Activated CD8-positive, alpha-beta T cell treated with anti-CD3 and anti-CD28 coated beads, Interleukin-2, amount 10 ng/mL, durations not matched to agents 7 days and 5 days (primary cell): ENCODE data around the gene SPP1. TPM values are rescaled to one million over a fixed set of nuclear protein-coding genes. Genes with fewer than 3 reads are reported as not detected.
"Not testable (repeated sequence)": the region's sequence is repeated elsewhere in the genome, so short reads cannot be mapped to it uniquely, and the experiment has no call there.

Experiments used
- ATAC-seq: fragments of 150-1000 bp; cut with Tn5 transposase; one replicate; pipeline ENCODE4 v1.10.0; 2021; ENCODE audit warnings: moderate library complexity
- CTCF ChIA-PET: fragments of 350-600 bp; sonication (Branson Sonifier 250); formaldehyde crosslinking; loops from one replicate; lab custom pipeline; 2021; ENCODE audit warnings: antibody characterized with exemption; lab: Charles Lee
- POLR2A ChIA-PET: fragments of 350-600 bp; sonication (Branson Sonifier 250); formaldehyde crosslinking; loops from one replicate; lab custom pipeline; 2021; ENCODE audit warnings: antibody characterized with exemption; lab: Charles Lee
- DNase-seq: peaks from one replicate; pipeline ENCODE4 v3.0.0-alpha.2; 2020
- H3K27ac Mint-ChIP-seq: one replicate; pipeline ENCODE4 v1.8.0; 2021; ENCODE audit warnings: mild to moderate bottlenecking, mixed read lengths
- H3K27me3 Mint-ChIP-seq: one replicate; pipeline ENCODE4 v1.8.0; 2021; ENCODE audit warnings: low read depth, mixed read lengths
- H3K36me3 Mint-ChIP-seq: one replicate; pipeline ENCODE4 v1.8.0; 2021; ENCODE audit warnings: low read depth, mixed read lengths
- H3K4me1 Mint-ChIP-seq: one replicate; pipeline ENCODE4 v1.8.0; 2021; ENCODE audit warnings: low read depth, mixed read lengths
- H3K4me3 Mint-ChIP-seq: one replicate; pipeline ENCODE4 v1.8.0; 2021; ENCODE audit warnings: mild to moderate bottlenecking, mixed read lengths
- H3K9me3 Mint-ChIP-seq: one replicate; pipeline ENCODE4 v1.8.0; 2022; ENCODE audit warnings: mixed read lengths; ENCODE audit not compliant: insufficient read depth
- total RNA-seq, 2 experiments: library from RNA; stranded (reverse); gene quantifications; one replicate each; pipeline ENCODE4 v1.2.3, GENCODE V29; 2021

The SPP1 gene
- total RNA-seq, 2 experiments from 2014 or later = not detected

- peaks cover 30% of the 10 kb centered on the region for H3K27me3 Mint-ChIP-seq
- no peak overlapping the region for H3K4me3 Mint-ChIP-seq
- CTCF ChIA-PET = interaction anchor here (1.9 kb wide), 1 partner anchor 126 kb away, joined by 5 read pairs; no protein-coding TSS in a partner anchor
- no peak for DNase-seq
- H3K4me1 Mint-ChIP-seq = peaks cover 7% of the 10 kb centered on the region
- no peaks in the 10 kb centered on the region for H3K9me3 Mint-ChIP-seq
- ATAC-seq = no peak
- H3K27ac Mint-ChIP-seq = no peak overlapping the region
- H3K36me3 Mint-ChIP-seq = no peaks in the 10 kb centered on the region
- POLR2A ChIA-PET = no interaction called here
Observed at GRCh38 chr4:87978681-87979080, 3.2 kb downstream of the SPP1 start.

GRCh38 chr4:87979810-87980209 lies 4.3 kb downstream of the SPP1 start:
- H3K36me3 Mint-ChIP-seq = no peaks in the 10 kb centered on the region
- H3K27me3 Mint-ChIP-seq = peaks cover 35% of the 10 kb centered on the region
- H3K9me3 Mint-ChIP-seq = no peaks in the 10 kb centered on the region
- no peak for ATAC-seq
- CTCF ChIA-PET = interaction anchor here (1.9 kb wide), 1 partner anchor 127 kb away, joined by 5 read pairs; no protein-coding TSS in a partner anchor
- H3K4me3 Mint-ChIP-seq = no peak overlapping the region
- H3K27ac Mint-ChIP-seq = no peak overlapping the region
- DNase-seq = no peak
- POLR2A ChIA-PET = no interaction called here
- H3K4me1 Mint-ChIP-seq = peaks cover 7% of the 10 kb centered on the region

DNA sequence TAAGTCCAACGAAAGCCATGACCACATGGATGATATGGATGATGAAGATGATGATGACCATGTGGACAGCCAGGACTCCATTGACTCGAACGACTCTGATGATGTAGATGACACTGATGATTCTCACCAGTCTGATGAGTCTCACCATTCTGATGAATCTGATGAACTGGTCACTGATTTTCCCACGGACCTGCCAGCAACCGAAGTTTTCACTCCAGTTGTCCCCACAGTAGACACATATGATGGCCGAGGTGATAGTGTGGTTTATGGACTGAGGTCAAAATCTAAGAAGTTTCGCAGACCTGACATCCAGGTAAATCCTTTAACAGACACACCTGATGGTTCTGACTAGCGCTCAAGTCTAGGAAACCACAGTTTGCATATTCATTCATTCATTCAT lies 6.0 kb downstream of the SPP1 start:
- no peak overlapping the region for H3K4me3 Mint-ChIP-seq
- H3K27me3 Mint-ChIP-seq = peaks cover 32% of the 10 kb centered on the region
- POLR2A ChIA-PET = no interaction called here
- DNase-seq (no peak), ATAC-seq (no peak)
- no peaks in the 10 kb centered on the region for H3K36me3 Mint-ChIP-seq
- no peaks in the 10 kb centered on the region for H3K9me3 Mint-ChIP-seq
- CTCF ChIA-PET = no interaction called here
- no peak overlapping the region for H3K27ac Mint-ChIP-seq
- H3K4me1 Mint-ChIP-seq = no peaks in the 10 kb centered on the region

- Mint-ChIP-seq H3K36me3 (no peaks in the 10 kb centered on the region), H3K27ac (no peak overlapping the region), H3K4me1 (no peaks in the 10 kb centered on the region), H3K4me3 (no peak overlapping the region), H3K27me3 (peaks cover 30% of the 10 kb centered on the region), H3K9me3 (no peaks in the 10 kb centered on the region)
- ChIA-PET POLR2A (no interaction called here), CTCF (no interaction called here)
- ATAC-seq (no peak), DNase-seq (no peak)
Observed at GRCh38 chr4:87982036-87982435, 6.5 kb downstream of the SPP1 start.

DNA sequence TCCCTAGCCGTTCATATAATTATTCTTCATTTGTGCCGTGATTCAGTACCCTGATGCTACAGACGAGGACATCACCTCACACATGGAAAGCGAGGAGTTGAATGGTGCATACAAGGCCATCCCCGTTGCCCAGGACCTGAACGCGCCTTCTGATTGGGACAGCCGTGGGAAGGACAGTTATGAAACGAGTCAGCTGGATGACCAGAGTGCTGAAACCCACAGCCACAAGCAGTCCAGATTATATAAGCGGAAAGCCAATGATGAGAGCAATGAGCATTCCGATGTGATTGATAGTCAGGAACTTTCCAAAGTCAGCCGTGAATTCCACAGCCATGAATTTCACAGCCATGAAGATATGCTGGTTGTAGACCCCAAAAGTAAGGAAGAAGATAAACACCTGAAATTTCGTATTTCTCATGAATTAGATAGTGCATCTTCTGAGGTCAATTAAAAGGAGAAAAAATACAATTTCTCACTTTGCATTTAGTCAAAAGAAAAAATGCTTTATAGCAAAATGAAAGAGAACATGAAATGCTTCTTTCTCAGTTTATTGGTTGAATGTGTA lies 7.0 kb downstream of the SPP1 start:
- Mint-ChIP-seq H3K27me3 (peaks cover 31% of the 10 kb centered on the region), H3K27ac (no peak overlapping the region), H3K36me3 (no peaks in the 10 kb centered on the region), H3K4me3 (no peak overlapping the region), H3K9me3 (no peaks in the 10 kb centered on the region), H3K4me1 (no peaks in the 10 kb centered on the region)
- POLR2A ChIA-PET = no interaction called here
- no peak for DNase-seq
- CTCF ChIA-PET = no interaction called here
- no peak for ATAC-seq

DNA sequence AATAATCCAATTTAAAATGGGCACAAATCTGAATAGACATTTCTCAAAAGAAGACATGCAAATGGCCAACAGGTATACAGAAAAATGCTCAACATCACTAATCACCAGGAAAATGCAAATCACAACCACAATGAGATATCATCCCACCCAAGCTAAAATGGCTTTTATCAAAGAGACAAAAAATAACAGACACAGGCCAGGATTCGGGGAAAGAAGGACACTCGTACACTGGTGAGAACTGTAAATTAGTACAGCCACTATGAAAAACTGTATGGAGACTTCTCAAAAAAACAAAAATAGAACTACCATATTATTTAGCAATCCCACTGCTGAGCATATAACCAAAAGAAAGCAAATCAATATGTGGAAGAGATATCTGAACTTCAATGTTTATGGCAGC lies 8.5 kb downstream of the SPP1 start:
- Mint-ChIP-seq H3K4me3 (no peak overlapping the region), H3K9me3 (no peaks in the 10 kb centered on the region), H3K36me3 (no peaks in the 10 kb centered on the region), H3K4me1 (no peaks in the 10 kb centered on the region), H3K27ac (no peak overlapping the region), H3K27me3 (peaks cover 27% of the 10 kb centered on the region)
- ChIA-PET POLR2A (no interaction called here), CTCF (no interaction called here)
- DNase-seq (no peak), ATAC-seq (no peak)

DNA sequence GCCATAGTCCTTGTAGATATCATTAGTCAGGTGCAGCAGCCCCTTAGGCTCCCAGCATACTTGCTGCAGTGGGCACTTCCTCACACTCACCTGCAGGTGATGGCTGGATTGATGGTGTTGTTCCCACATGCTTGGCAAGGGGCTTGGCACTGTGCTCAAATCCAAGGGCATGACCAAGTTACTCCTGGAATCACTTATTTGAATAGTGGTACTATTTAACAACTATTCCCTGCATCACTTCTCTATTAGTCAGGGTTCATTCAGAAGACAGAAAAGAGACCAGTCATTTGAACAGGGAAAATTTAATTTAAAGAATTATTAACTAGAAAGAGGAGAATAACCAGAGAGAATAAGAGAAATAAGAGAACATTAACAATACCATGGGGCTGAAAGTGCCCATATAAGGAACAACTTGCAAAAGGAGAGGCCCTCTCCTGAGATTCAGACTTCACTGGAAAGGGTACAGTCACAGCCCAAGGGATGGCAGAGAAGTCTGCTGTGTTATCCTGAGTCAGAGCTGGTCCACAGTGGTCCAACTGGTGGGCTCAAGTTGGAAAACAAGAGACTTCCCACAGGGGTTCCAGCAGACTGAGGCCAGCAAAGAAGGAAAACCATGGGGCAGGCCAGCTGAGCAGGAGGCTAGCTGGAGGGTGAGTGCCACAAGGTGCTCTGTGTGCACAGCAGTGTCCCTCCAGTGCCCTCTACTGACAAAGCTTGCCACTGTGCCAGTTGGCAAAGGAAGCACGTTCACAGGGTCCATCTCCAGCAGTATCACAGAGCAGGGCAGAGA lies 9.8 kb downstream of the SPP1 start:
- H3K27ac Mint-ChIP-seq = no peak overlapping the region
- peak; percentile 56 for DNase-seq
- peak; percentile 81 for ATAC-seq
- no peaks in the 10 kb centered on the region for H3K4me1 Mint-ChIP-seq
- POLR2A ChIA-PET = no interaction called here
- no peak overlapping the region for H3K4me3 Mint-ChIP-seq
- H3K27me3 Mint-ChIP-seq = peaks cover 24% of the 10 kb centered on the region
- no peaks in the 10 kb centered on the region for H3K36me3 Mint-ChIP-seq
- no peaks in the 10 kb centered on the region for H3K9me3 Mint-ChIP-seq
- CTCF ChIA-PET = interaction anchor here (0.9 to 2.8 kb wide), 11 partner anchors 10 to 227 kb away, joined by 3 to 17 read pairs (median 5); partner anchors contain the start of gene SPP1

DNA sequence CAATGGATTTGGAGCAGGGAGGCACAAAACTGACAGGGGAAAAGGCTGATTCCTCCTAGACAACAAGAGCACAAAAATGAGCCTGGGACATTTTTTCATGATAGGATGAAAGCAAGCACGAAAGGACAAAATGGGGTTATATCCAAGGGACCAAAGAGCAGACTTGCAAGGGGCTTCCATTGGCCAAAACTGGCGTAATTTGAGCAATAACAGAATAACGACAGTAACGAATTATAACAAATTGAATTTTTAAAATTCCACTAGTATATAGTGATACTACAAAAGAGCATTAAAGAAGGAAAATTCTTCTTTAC lies 10.3 kb downstream of the SPP1 start:
- POLR2A ChIA-PET = no interaction called here
- CTCF ChIA-PET = interaction anchor here (0.9 to 2.8 kb wide), 11 partner anchors 10 to 226 kb away, joined by 3 to 17 read pairs (median 5); partner anchors contain the start of gene SPP1
- DNase-seq (no peak), ATAC-seq (no peak)
- peaks cover 24% of the 10 kb centered on the region for H3K27me3 Mint-ChIP-seq
- no peaks in the 10 kb centered on the region for H3K4me1 Mint-ChIP-seq
- no peaks in the 10 kb centered on the region for H3K9me3 Mint-ChIP-seq
- no peaks in the 10 kb centered on the region for H3K36me3 Mint-ChIP-seq
- no peak overlapping the region for H3K4me3 Mint-ChIP-seq
- no peak overlapping the region for H3K27ac Mint-ChIP-seq

GRCh38 chr4:87986508-87986907 lies 11.0 kb downstream of the SPP1 start:
- Mint-ChIP-seq H3K9me3 (no peaks in the 10 kb centered on the region), H3K36me3 (no peaks in the 10 kb centered on the region), H3K4me1 (peaks cover 4% of the 10 kb centered on the region), H3K27ac (no peak overlapping the region), H3K4me3 (no peak overlapping the region), H3K27me3 (peaks cover 22% of the 10 kb centered on the region)
- no peak for DNase-seq
- POLR2A ChIA-PET = no interaction called here
- CTCF ChIA-PET = interaction anchor here (1.5 to 2.8 kb wide), 4 partner anchors 11 to 135 kb away, joined by 4 to 17 read pairs (median 14); partner anchors contain the start of gene SPP1
- ATAC-seq = no peak

DNA sequence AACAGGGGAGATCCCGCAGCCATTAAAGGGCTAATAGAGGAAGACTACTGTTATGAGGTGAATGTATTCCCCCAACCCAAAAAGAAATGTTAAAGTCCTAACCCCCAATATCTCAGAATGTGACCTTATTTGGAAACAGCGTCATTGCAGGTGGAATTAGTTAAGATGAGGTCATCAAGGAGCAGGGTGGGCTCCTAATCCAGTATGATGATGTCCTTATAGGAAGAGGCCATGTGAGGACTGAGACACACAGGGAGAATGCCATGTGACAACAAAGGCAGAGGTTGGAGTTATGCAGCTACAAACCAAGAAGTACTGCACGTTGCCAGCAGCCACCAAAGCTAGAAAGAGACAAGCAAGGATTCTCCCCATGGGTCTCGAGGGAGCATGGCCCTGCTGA lies 14.3 kb downstream of the SPP1 start:
- Mint-ChIP-seq H3K27ac (no peak overlapping the region), H3K4me3 (no peak overlapping the region), H3K27me3 (peaks cover 8% of the 10 kb centered on the region), H3K9me3 (no peaks in the 10 kb centered on the region), H3K4me1 (peaks cover 5% of the 10 kb centered on the region), H3K36me3 (no peaks in the 10 kb centered on the region)
- ChIA-PET CTCF (no interaction called here), POLR2A (no interaction called here)
- DNase-seq = no peak
- ATAC-seq = no peak

GRCh38 chr4:87995435-87995834 lies 19.9 kb downstream of the SPP1 start:
- H3K36me3 Mint-ChIP-seq = no peaks in the 10 kb centered on the region
- peaks cover 5% of the 10 kb centered on the region for H3K4me1 Mint-ChIP-seq
- no peaks in the 10 kb centered on the region for H3K9me3 Mint-ChIP-seq
- ATAC-seq (no peak), DNase-seq (no peak)
- H3K4me3 Mint-ChIP-seq = no peak overlapping the region
- H3K27ac Mint-ChIP-seq = no peak overlapping the region
- ChIA-PET POLR2A (no interaction called here), CTCF (interaction anchor here (1.2 kb wide), 1 partner anchor 9 kb away, joined by 3 read pairs; no protein-coding TSS in a partner anchor)
- peaks cover 14% of the 10 kb centered on the region for H3K27me3 Mint-ChIP-seq

- H3K36me3 Mint-ChIP-seq, CTCF ChIA-PET, DNase-seq, H3K9me3 Mint-ChIP-seq, POLR2A ChIA-PET, H3K4me3 Mint-ChIP-seq, H3K4me1 Mint-ChIP-seq, ATAC-seq, H3K27ac Mint-ChIP-seq: not testable (repeated sequence)
- peaks cover 23% of the 10 kb centered on the region for H3K27me3 Mint-ChIP-seq
Observed at GRCh38 chr4:87999191-87999691, 23.7 kb downstream of the SPP1 start.
